H1 (cell line): Measurements from ENCODE around the gene GRK3. TPM values are rescaled to one million over a fixed set of nuclear protein-coding genes. Genes with fewer than 3 reads are reported as not detected.
"Not testable (repeated sequence)": the region's sequence is repeated elsewhere in the genome, so short reads cannot be mapped to it uniquely, and the experiment has no call there.

ENCODE experiments used
- CTCF ChIA-PET: fragments of 300-600 bp; sonication (Branson Sonifier 250); formaldehyde crosslinking; loops from one replicate; lab custom pipeline; 2021; ENCODE audit not compliant: partially characterized antibody; lab: Charles Lee
- POLR2A ChIA-PET: fragments of 300-600 bp; sonication (Branson Sonifier 250); formaldehyde crosslinking; loops from one replicate; lab custom pipeline; 2021; ENCODE audit warnings: inconsistent platforms; ENCODE audit not compliant: partially characterized antibody; lab: Charles Lee
- DNase-seq, 2 experiments: peaks; one replicate each; pipeline versions ENCODE4 v3.0.0 to v3.0.0-alpha.2; 2010 to 2022; ENCODE audit warnings: low spot score in 2 of 2, low read depth in 1 of 2, mixed read lengths in 1 of 2
- FAIRE-seq: peaks from 2 replicates; lab custom pipeline; 2011; peaks lifted over from hg19 to GRCh38; lab: Jason Lieb, UNC
- H2AFZ ChIP-seq: 2 replicates; pipeline ENCODE4 v1.8.1; 2012; ENCODE audit warnings: low read length, inconsistent platforms
- H2AK5ac ChIP-seq: 2 replicates; pipeline ENCODE4 v1.6.1; 2013; ENCODE audit warnings: low read depth, low read length
- H2BK120ac ChIP-seq: replicated peaks from 2 replicates; pipeline ENCODE3; 2013; ENCODE audit warnings: low read depth, low read length, inconsistent platforms
- H2BK12ac ChIP-seq: 2 replicates; pipeline ENCODE4 v1.6.1; 2013; ENCODE audit warnings: low read depth, low read length
- H2BK15ac ChIP-seq: 2 replicates; pipeline ENCODE4 v1.6.1; 2013; ENCODE audit warnings: low read length
- H2BK20ac ChIP-seq: 2 replicates; pipeline ENCODE4 v1.6.1; 2013; ENCODE audit warnings: low read length
- H2BK5ac ChIP-seq: 2 replicates; pipeline ENCODE4 v1.6.1; 2013; ENCODE audit warnings: low read depth, low read length
- H3K14ac ChIP-seq: 2 replicates; pipeline ENCODE4 v1.6.1; 2013; ENCODE audit warnings: inconsistent platforms; ENCODE audit not compliant: insufficient read length
- H3K18ac ChIP-seq: 2 replicates; pipeline ENCODE4 v1.6.1; 2013; ENCODE audit warnings: low read length; ENCODE audit errors: extremely low read depth
- H3K23ac ChIP-seq: 2 replicates; pipeline ENCODE4 v1.6.1; 2013; ENCODE audit warnings: inconsistent platforms; ENCODE audit not compliant: insufficient read length
- H3K23me2 ChIP-seq: 2 replicates; pipeline ENCODE4 v1.6.1; 2013; ENCODE audit warnings: low read depth, low read length
- H3K27ac ChIP-seq: 2 replicates; pipeline ENCODE4 v1.6.1; 2011; ENCODE audit warnings: low read depth, low read length, inconsistent platforms
- H3K27me3 ChIP-seq, 4 experiments: replicated peaks in 1 of 4; 1 replicate in 1 of 4; 2 replicates in 3 of 4; pipeline versions ENCODE4 v1.6.1 to v1.8.1; 2011 to 2013; ENCODE audit warnings: low read length in 3 of 4, mild to moderate bottlenecking in 3 of 4, inconsistent platforms in 2 of 4, mixed read lengths in 2 of 4, moderate library complexity in 1 of 4; ENCODE audit not compliant: control insufficient read depth in 3 of 4, insufficient read depth in 3 of 4; ENCODE audit errors: extremely low read depth in 1 of 4
- H3K36me3 ChIP-seq, 4 experiments: 2 replicates each; pipeline versions ENCODE4 v1.6.1 to v1.8.1; 2011 to 2013; ENCODE audit warnings: mild to moderate bottlenecking in 4 of 4, low read length in 3 of 4, moderate library complexity in 2 of 4, control low read depth in 1 of 4, inconsistent platforms in 1 of 4; ENCODE audit not compliant: insufficient read depth in 4 of 4, control insufficient read depth in 2 of 4
- H3K4ac ChIP-seq: replicated peaks from 2 replicates; pipeline ENCODE3; 2013; ENCODE audit warnings: low read length, low read depth, mixed read lengths, inconsistent platforms; ENCODE audit not compliant: insufficient read length
- H3K4me1 ChIP-seq, 4 experiments: replicated peaks in 1 of 4; 1 replicate in 1 of 4; 2 replicates in 3 of 4; pipeline versions ENCODE4 v1.6.1 to v1.8.1; 2011 to 2013; ENCODE audit warnings: low read length in 3 of 4, inconsistent platforms in 2 of 4, mixed read lengths in 1 of 4; ENCODE audit not compliant: insufficient read depth in 4 of 4, control insufficient read depth in 3 of 4
- H3K4me2 ChIP-seq, 2 experiments: 2 replicates each; pipeline versions ENCODE4 v1.6.1 to v1.8.1; 2011 to 2013; ENCODE audit warnings: low read depth in 2 of 2, low read length in 2 of 2, control low read depth in 1 of 2, inconsistent platforms in 1 of 2, mild to moderate bottlenecking in 1 of 2; ENCODE audit not compliant: insufficient read depth in 1 of 2
- H3K4me3 ChIP-seq, 4 experiments: fragments of 200-600, 300-600 bp in 1 of 4; sonication (generic), shearing (Covaris generic), sonication (Bioruptor Twin) in 1 of 4; 2 replicates each; pipeline versions ENCODE4 v1.5.1 to v1.8.1; 2011 to 2016; ENCODE audit warnings: low read length in 4 of 4, low read depth in 3 of 4, control low read depth in 2 of 4, inconsistent platforms in 2 of 4, mild to moderate bottlenecking in 2 of 4, mixed read lengths in 1 of 4, moderate library complexity in 1 of 4; ENCODE audit not compliant: insufficient read depth in 2 of 4; ENCODE audit errors: extremely low read depth in 1 of 4
- H3K56ac ChIP-seq: replicated peaks from 2 replicates; pipeline ENCODE3; 2013; ENCODE audit warnings: low read depth, mild to moderate bottlenecking, mixed read lengths, low read length, inconsistent platforms; ENCODE audit not compliant: insufficient read length
- H3K79me1 ChIP-seq: 2 replicates; pipeline ENCODE4 v1.6.1; 2013; ENCODE audit warnings: low read depth, low read length, control low read depth
- H3K79me2 ChIP-seq, 2 experiments: 2 replicates each; pipeline versions ENCODE4 v1.6.1 to v1.8.1; 2012 to 2013; ENCODE audit warnings: low read length in 2 of 2, mild to moderate bottlenecking in 2 of 2, inconsistent platforms in 1 of 2; ENCODE audit not compliant: insufficient read depth in 2 of 2, control insufficient read depth in 1 of 2
- H3K9ac ChIP-seq, 4 experiments: replicated peaks in 1 of 4; 1 replicate in 1 of 4; 2 replicates in 3 of 4; pipeline versions ENCODE4 v1.6.1 to v1.8.1; 2011 to 2013; ENCODE audit warnings: low read depth in 3 of 4, low read length in 3 of 4, control low read depth in 2 of 4, mild to moderate bottlenecking in 2 of 4, moderate library complexity in 2 of 4, inconsistent platforms in 1 of 4; ENCODE audit errors: extremely low read depth in 1 of 4
- H3K9me3 ChIP-seq, 2 experiments: 2 replicates each; pipeline versions ENCODE4 v1.6.1 to v1.8.1; 2012 to 2013; ENCODE audit warnings: mild to moderate bottlenecking in 2 of 2, moderate library complexity in 2 of 2, control low read depth in 1 of 2, inconsistent platforms in 1 of 2, low read depth in 1 of 2, low read length in 1 of 2, mixed read lengths in 1 of 2; ENCODE audit not compliant: insufficient read depth in 2 of 2
- H4K20me1 ChIP-seq, 2 experiments: replicated peaks in 1 of 2; 2 replicates each; pipeline versions ENCODE3 to v1.8.1; 2011 to 2013; ENCODE audit warnings: inconsistent platforms in 2 of 2, low read length in 2 of 2, mild to moderate bottlenecking in 1 of 2; ENCODE audit not compliant: insufficient read depth in 2 of 2, control insufficient read depth in 1 of 2
- H4K5ac ChIP-seq: 2 replicates; pipeline ENCODE4 v1.6.1; 2013; ENCODE audit warnings: low read length, low read depth, mixed read lengths, inconsistent platforms; ENCODE audit not compliant: insufficient read length
- H4K8ac ChIP-seq: 2 replicates; pipeline ENCODE4 v1.8.0; 2013; ENCODE audit warnings: mild to moderate bottlenecking, moderate library complexity, low read length, inconsistent platforms; ENCODE audit not compliant: insufficient read depth; ENCODE audit errors: extremely low read depth
- H4K91ac ChIP-seq: replicated peaks from 2 replicates; pipeline ENCODE3; 2013; ENCODE audit warnings: low read length, mixed read lengths, inconsistent platforms; ENCODE audit not compliant: insufficient read length
- WGBS, 2 experiments: shearing (Covaris generic) in 1 of 2; methylation state at CpG; one replicate each; pipeline versions ENCODE4 v1.1.6 to v1.1.7; 2013 to 2015; ENCODE audit warnings: low lambda C conversion rate in 2 of 2, mixed read lengths in 2 of 2, inconsistent platforms in 1 of 2, low coverage in 1 of 2, missing lambda C conversion rate in 1 of 2; ENCODE audit not compliant: insufficient replicate concordance in 2 of 2, insufficient coverage in 1 of 2, insufficient read length in 1 of 2; ENCODE audit errors: extremely low coverage in 1 of 2, missing lambda C conversion rate in 1 of 2; 5-methylcytosine and 5-hydroxymethylcytosine counted together
- polyA plus RNA-seq, 7 experiments: library from polyadenylated mRNA; depleted of rRNA in 3 of 7; stranded (reverse) in 5 of 7; unstranded in 2 of 7; fragments of >200 nt in 5 of 7; fragments of 200-250 nt in 2 of 7; gene quantifications; 1 replicate in 5 of 7; 2 replicates in 1 of 7; 4 replicates in 1 of 7; pipeline versions ENCODE4 v1.2.1 to v1.2.3, GENCODE V29; 2011 to 2013; ENCODE audit warnings: missing spikeins in 2 of 7, mixed read lengths in 2 of 7
- total RNA-seq: library from RNA; stranded (reverse); fragmentation: NEBNext Ultra II Directional; extraction: Animal tissue kit (Norgen Biotek cat#: 25700); gene quantifications from 2 replicates; pipeline ENCODE4 v1.2.1, GENCODE V29; 2021

GRK3 gene
- total and polyA plus RNA-seq, 2 of the 8 experiments (the other 6 are each of a cell fraction or from before 2014, with no cell fraction given): 7.5 to 35.3 TPM

GRCh38 chr22:25593323-25593722, 28.8 kb downstream of the GRK3 start:
- H2BK12ac ChIP-seq, H2BK20ac ChIP-seq, H3K36me3 ChIP-seq, H2BK15ac ChIP-seq, H3K56ac ChIP-seq, CTCF ChIA-PET, H3K79me1 ChIP-seq, H3K4me1 ChIP-seq, H4K91ac ChIP-seq, H3K9me3 ChIP-seq, H4K20me1 ChIP-seq, H3K4me3 ChIP-seq, H3K4me2 ChIP-seq, H2AFZ ChIP-seq, H2BK5ac ChIP-seq, FAIRE-seq, H4K5ac ChIP-seq, H3K27ac ChIP-seq, H3K9ac ChIP-seq, H4K8ac ChIP-seq, H3K23ac ChIP-seq, H3K4ac ChIP-seq, H3K18ac ChIP-seq, H3K27me3 ChIP-seq, H2BK120ac ChIP-seq, H3K23me2 ChIP-seq, H3K14ac ChIP-seq, H2AK5ac ChIP-seq, DNase-seq: not testable (repeated sequence)
- POLR2A ChIA-PET: interaction anchor here (1.4 kb wide), 1 partner anchor 29 kb away, joined by 4 read pairs; no protein-coding TSS in a partner anchor
- WGBS, 2 experiments: 96% methylated on average over 2 of the region's 2 CpGs; no CpG with 5 or more reads in 1 of the 2 experiments
- H3K79me2 ChIP-seq: peaks cover 0 to 40% of the 10 kb centered on the region in 2 experiments; a peak in 2 of 4 replicates
